HepG2 (cell line): Measurements from ENCODE around the gene ST3GAL2. TPM values are rescaled to one million over a fixed set of nuclear protein-coding genes. Genes with fewer than 3 reads are reported as not detected.
A peak's percentile ranks its signal among the peaks of the same experiment; 100 is the strongest.

ENCODE experiments used
- ARHGAP35 ChIP-seq: sonication (generic); formaldehyde crosslinking; IDR thresholded peaks from 2 replicates; pipeline ENCODE4 v1.9.0; 2022; ENCODE audit warnings: mild to moderate bottlenecking, inconsistent platforms, moderate library complexity, missing genetic modification reagents, borderline replicate concordance
- GZF1 ChIP-seq: sonication (generic); formaldehyde crosslinking; IDR thresholded peaks from 2 replicates; pipeline ENCODE4 v1.5.1; 2020; ENCODE audit warnings: mild to moderate bottlenecking, missing genetic modification reagents
- KLF16 ChIP-seq, 2 experiments: sonication (generic) in 1 of 2; formaldehyde crosslinking in 1 of 2; IDR thresholded peaks; 2 replicates each; pipeline versions ENCODE4 v1.6.1 to v1.8.0; 2016 to 2023; ENCODE audit warnings: missing genetic modification reagents in 2 of 2, missing compliant biosample characterization in 1 of 2
- KLF9 ChIP-seq: IDR thresholded peaks from 2 replicates; pipeline ENCODE4 v1.6.1; 2016; ENCODE audit warnings: low read depth
- MAFG ChIP-seq: sonication (generic); formaldehyde crosslinking; IDR thresholded peaks from 2 replicates; pipeline ENCODE4 v1.5.1; 2020; ENCODE audit warnings: mild to moderate bottlenecking, missing genetic modification reagents
- RBFOX2 ChIP-seq: fragments of 200-400 bp; formaldehyde crosslinking; IDR thresholded peaks from 2 replicates; pipeline ENCODE4 v1.6.1; 2017; ENCODE audit warnings: low read depth, mild to moderate bottlenecking, low read length
- RCOR2 ChIP-seq: IDR thresholded peaks from 2 replicates; pipeline ENCODE4 v1.6.1; 2016; ENCODE audit warnings: missing biosample characterization, missing genetic modification reagents
- SRSF1 ChIP-seq: fragments of 200-400 bp; formaldehyde crosslinking; optimal IDR thresholded peaks from 2 replicates; pipeline ENCODE3; 2017; ENCODE audit warnings: mild to moderate bottlenecking, low read depth, low read length, moderate library complexity
- YEATS4 ChIP-seq: sonication (generic); formaldehyde crosslinking; IDR thresholded peaks from 2 replicates; pipeline ENCODE4 v1.4.0; 2020; ENCODE audit warnings: missing genetic modification reagents, borderline replicate concordance
- ZBTB21 ChIP-seq: sonication (generic); formaldehyde crosslinking; IDR thresholded peaks from 2 replicates; pipeline ENCODE4 v1.4.0; 2020; ENCODE audit warnings: missing genetic modification reagents
- ZMYM4 ChIP-seq: sonication (generic); formaldehyde crosslinking; IDR thresholded peaks from 2 replicates; pipeline ENCODE4 v1.8.1; 2023; ENCODE audit warnings: mild to moderate bottlenecking, missing genetic modification reagents
- ZNF160 ChIP-seq: sonication (generic); formaldehyde crosslinking; IDR thresholded peaks from 2 replicates; pipeline ENCODE4 v1.8.0; 2022; ENCODE audit warnings: mild to moderate bottlenecking, inconsistent platforms, missing genetic modification reagents
- ZNF253 ChIP-seq: sonication (generic); formaldehyde crosslinking; IDR thresholded peaks from 2 replicates; pipeline ENCODE4 v1.8.0; 2022; ENCODE audit warnings: mild to moderate bottlenecking, missing genetic modification reagents, borderline replicate concordance
- ZNF329 ChIP-seq: sonication (generic); formaldehyde crosslinking; IDR thresholded peaks from 2 replicates; pipeline ENCODE4 v1.9.0; 2021; ENCODE audit warnings: low read depth, mild to moderate bottlenecking, missing genetic modification reagents
- ZNF549 ChIP-seq: sonication (generic); formaldehyde crosslinking; IDR thresholded peaks from 2 replicates; pipeline ENCODE4 v1.5.0; 2020; ENCODE audit warnings: missing genetic modification reagents
- ZNF550 ChIP-seq: sonication (generic); formaldehyde crosslinking; IDR thresholded peaks from 2 replicates; pipeline ENCODE4 v1.4.0; 2020; ENCODE audit warnings: mild to moderate bottlenecking, missing genetic modification reagents, borderline replicate concordance
- ZNF570 ChIP-seq: sonication (generic); formaldehyde crosslinking; IDR thresholded peaks from 2 replicates; pipeline ENCODE4 v1.4.0; 2020; ENCODE audit warnings: mild to moderate bottlenecking, missing genetic modification reagents, borderline replicate concordance
- ZNF713 ChIP-seq: sonication (generic); formaldehyde crosslinking; IDR thresholded peaks from 2 replicates; pipeline ENCODE4 v1.4.0; 2020; ENCODE audit warnings: mild to moderate bottlenecking, missing genetic modification reagents
- polyA plus RNA-seq, 8 experiments: library from polyadenylated mRNA; depleted of rRNA in 3 of 8; stranded (reverse) in 7 of 8; unstranded in 1 of 8; fragments of >200 nt; fragmentation: Illumina TruSeq in 4 of 8; extraction: Trizol in 4 of 8; gene quantifications; 2 replicates each; pipeline versions ENCODE4 v1.2.1 to v1.2.3, GENCODE V29; 2011 to 2016; ENCODE audit warnings: low read depth in 4 of 8, missing spikeins in 1 of 8, mixed read lengths in 1 of 8; ENCODE audit not compliant: insufficient read depth in 1 of 8
- total RNA-seq, 5 experiments: library from RNA; depleted of rRNA; stranded (reverse); fragments of >200 nt; fragmentation: Illumina TruSeq; extraction: Trizol; gene quantifications; 2 replicates each; pipeline ENCODE4 v1.2.3, GENCODE V29; 2016; ENCODE audit warnings: low read depth in 1 of 5
- TF ChIP-seq, protein P1 (sequence below): sonication (generic); formaldehyde crosslinking; conservative IDR thresholded peaks from 2 replicates; pipeline ENCODE4 v1.8.0; 2022; ENCODE audit warnings: low read depth, missing genetic modification reagents
- TF ChIP-seq, protein P2 (sequence below): sonication (generic); formaldehyde crosslinking; IDR thresholded peaks from 2 replicates; pipeline ENCODE4 v1.8.0; 2022; ENCODE audit warnings: mild to moderate bottlenecking, missing genetic modification reagents, moderate library complexity
- TF ChIP-seq, protein P3 (sequence below): sonication (generic); formaldehyde crosslinking; conservative IDR thresholded peaks from 2 replicates; pipeline ENCODE4 v1.4.0; 2020; ENCODE audit warnings: missing genetic modification reagents
- TF ChIP-seq, protein P4 (sequence below): sonication (generic); formaldehyde crosslinking; IDR thresholded peaks from 2 replicates; pipeline ENCODE4 v1.5.1; 2020; ENCODE audit warnings: missing genetic modification reagents, mild to moderate bottlenecking, borderline replicate concordance

ST3GAL2 gene
- total and polyA plus RNA-seq, 2 of the 13 experiments (the other 11 are each of a cell fraction or from before 2014, with no cell fraction given), result 16.3 to 24.9 TPM

DNA sequence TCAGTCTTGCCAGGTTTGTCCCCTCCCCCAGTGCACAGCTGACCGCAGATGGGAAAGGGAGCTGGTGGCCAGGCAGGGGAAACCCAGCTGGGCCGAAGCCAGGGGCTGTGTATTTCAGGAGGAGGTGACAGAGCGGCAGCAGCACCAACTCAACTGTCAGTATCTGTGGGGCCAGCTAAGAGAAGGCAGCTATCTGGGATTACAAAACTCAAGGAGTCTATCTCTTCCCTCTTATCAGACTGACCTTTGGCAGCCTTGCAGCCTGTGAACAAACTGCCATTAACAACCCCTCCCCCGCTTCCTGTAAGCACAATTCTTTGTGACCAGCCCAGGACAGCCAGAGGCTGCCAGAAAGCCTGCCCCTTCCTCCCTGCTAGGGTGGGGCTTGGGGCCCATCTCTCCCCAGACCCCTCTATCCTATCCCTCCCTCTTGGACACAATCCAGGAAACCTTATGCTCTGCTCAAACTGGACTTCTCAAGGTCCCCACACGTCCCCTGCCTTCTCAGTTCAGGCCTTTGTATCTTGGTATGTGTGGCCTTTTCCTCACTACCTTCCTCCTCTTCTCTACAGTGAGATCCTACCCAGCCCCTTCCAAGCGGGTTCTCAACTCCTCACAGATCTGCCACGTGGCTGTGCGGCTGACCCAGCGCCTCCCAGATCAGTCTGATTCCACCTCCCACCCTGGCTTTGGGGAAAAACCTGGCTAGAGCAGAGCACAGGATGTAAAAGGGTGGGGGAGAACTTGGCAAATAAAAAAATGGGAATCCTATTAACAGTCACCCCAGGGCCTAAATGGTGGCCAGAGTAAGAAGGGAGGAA is 10.5 kb downstream of the ST3GAL2 start (continued):
- TF ChIP-seq, protein P1, sequence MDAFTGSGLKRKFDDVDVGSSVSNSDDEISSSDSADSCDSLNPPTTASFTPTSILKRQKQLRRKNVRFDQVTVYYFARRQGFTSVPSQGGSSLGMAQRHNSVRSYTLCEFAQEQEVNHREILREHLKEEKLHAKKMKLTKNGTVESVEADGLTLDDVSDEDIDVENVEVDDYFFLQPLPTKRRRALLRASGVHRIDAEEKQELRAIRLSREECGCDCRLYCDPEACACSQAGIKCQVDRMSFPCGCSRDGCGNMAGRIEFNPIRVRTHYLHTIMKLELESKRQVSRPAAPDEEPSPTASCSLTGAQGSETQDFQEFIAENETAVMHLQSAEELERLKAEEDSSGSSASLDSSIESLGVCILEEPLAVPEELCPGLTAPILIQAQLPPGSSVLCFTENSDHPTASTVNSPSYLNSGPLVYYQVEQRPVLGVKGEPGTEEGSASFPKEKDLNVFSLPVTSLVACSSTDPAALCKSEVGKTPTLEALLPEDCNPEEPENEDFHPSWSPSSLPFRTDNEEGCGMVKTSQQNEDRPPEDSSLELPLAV (CRISPR knock-in tag), result no peak
- TF ChIP-seq, protein P2, sequence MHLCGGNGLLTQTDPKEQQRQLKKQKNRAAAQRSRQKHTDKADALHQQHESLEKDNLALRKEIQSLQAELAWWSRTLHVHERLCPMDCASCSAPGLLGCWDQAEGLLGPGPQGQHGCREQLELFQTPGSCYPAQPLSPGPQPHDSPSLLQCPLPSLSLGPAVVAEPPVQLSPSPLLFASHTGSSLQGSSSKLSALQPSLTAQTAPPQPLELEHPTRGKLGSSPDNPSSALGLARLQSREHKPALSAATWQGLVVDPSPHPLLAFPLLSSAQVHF (CRISPR knock-in tag), result no peak
- TF ChIP-seq ZBTB21 (CRISPR knock-in tag) (peak; percentile 26; the same call in 1 of the 2 replicates), ZNF253 (CRISPR knock-in tag) (no peak; the same call in 1 of the 2 replicates), ZNF160 (CRISPR knock-in tag) (no peak), ZNF329 (CRISPR knock-in tag) (no peak), ZNF549 (no peak), ARHGAP35 (CRISPR knock-in tag) (no peak), RBFOX2 (peak; percentile 64), KLF9 (CRISPR knock-in tag) (peak; percentile 76; the same call in 1 of the 2 replicates), MAFG (CRISPR knock-in tag) (no peak), ZNF550 (CRISPR knock-in tag) (peak; percentile 94; the same call in 1 of the 2 replicates), ZNF713 (CRISPR knock-in tag) (0 out of 2 replicates have a peak, but pooled peaks have one; percentile 62), RCOR2 (CRISPR knock-in tag) (peak; percentile 70), GZF1 (CRISPR knock-in tag) (peak; percentile 70; the same call in 1 of the 2 replicates), ZNF570 (CRISPR knock-in tag) (no peak; the same call in 1 of the 2 replicates), ZMYM4 (peak; percentile 63; the same call in 1 of the 2 replicates), YEATS4 (CRISPR knock-in tag) (peak; percentile 92), SRSF1 (no peak), KLF16 (CRISPR knock-in tag; IDR thresholded peaks at IDR 0.05) (peak in 1 of 2 experiments; percentile 98; a peak in 2 of 4 replicates)
- TF ChIP-seq, protein P3, sequence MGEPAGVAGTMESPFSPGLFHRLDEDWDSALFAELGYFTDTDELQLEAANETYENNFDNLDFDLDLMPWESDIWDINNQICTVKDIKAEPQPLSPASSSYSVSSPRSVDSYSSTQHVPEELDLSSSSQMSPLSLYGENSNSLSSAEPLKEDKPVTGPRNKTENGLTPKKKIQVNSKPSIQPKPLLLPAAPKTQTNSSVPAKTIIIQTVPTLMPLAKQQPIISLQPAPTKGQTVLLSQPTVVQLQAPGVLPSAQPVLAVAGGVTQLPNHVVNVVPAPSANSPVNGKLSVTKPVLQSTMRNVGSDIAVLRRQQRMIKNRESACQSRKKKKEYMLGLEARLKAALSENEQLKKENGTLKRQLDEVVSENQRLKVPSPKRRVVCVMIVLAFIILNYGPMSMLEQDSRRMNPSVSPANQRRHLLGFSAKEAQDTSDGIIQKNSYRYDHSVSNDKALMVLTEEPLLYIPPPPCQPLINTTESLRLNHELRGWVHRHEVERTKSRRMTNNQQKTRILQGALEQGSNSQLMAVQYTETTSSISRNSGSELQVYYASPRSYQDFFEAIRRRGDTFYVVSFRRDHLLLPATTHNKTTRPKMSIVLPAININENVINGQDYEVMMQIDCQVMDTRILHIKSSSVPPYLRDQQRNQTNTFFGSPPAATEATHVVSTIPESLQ, result peak; percentile 81; the same call in 1 of the 2 replicates
- TF ChIP-seq, protein P4, sequence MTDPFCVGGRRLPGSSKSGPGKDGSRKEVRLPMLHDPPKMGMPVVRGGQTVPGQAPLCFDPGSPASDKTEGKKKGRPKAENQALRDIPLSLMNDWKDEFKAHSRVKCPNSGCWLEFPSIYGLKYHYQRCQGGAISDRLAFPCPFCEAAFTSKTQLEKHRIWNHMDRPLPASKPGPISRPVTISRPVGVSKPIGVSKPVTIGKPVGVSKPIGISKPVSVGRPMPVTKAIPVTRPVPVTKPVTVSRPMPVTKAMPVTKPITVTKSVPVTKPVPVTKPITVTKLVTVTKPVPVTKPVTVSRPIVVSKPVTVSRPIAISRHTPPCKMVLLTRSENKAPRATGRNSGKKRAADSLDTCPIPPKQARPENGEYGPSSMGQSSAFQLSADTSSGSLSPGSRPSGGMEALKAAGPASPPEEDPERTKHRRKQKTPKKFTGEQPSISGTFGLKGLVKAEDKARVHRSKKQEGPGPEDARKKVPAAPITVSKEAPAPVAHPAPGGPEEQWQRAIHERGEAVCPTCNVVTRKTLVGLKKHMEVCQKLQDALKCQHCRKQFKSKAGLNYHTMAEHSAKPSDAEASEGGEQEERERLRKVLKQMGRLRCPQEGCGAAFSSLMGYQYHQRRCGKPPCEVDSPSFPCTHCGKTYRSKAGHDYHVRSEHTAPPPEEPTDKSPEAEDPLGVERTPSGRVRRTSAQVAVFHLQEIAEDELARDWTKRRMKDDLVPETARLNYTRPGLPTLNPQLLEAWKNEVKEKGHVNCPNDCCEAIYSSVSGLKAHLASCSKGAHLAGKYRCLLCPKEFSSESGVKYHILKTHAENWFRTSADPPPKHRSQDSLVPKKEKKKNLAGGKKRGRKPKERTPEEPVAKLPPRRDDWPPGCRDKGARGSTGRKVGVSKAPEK, result no peak; the same call in 1 of the 2 replicates
